ENCODE measurements around the gene COA1.

Gene COA1

DNA sequence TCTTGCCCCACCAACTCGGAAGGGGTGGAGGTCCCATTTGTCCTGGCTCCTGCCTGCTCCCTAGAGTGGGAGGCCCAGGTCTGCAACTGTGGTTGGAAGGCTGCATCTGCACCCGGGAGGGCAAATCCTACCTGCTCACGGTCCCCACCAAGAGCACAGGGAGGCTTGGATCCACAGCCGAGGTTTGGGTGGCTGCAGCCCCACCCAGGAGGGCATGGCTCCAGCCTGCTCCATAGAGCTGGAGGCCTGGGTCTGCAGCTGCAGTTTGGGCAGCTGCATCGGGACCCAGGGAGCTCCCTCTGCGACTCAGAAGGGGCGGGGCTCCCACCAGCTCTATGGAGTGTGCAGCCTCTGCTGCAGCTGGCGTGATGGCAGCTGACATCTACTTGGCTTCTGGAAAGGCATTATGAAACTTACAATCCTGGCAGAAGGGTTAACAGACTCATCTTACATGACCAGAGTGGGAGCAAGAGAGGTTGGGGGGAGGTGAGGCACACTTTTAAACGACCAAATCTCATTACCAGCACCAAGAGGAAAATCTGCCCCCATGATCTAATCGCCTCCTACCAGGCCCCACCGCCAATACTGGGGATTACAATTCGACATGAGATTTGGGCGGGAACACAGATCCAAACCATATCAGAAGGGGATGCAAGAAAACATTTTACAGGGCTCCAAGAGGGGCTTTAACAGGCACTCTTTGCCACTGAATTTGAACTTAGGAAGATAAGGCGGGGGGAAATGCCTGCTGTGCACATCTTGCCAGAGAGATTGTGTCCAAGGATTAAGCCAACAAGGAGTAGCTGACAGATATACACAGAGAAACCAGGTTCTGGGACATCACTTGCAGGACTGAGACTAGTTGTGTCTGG lies 20.9 kb upstream of the COA1 start:
- TF ChIP-seq CTCF (IDR thresholded peaks at IDR 0.05; ENCODE audit: low read length, missing control alignments), result no peak
- H3K4me3 ChIP-seq (replicated peaks; ENCODE audit: low read depth, low read length), result no peak overlapping the region
- DNase-seq (ENCODE audit: low read depth), result peak; percentile 52

GRCh38 chr7:43749383-43749940 lies 20.1 kb upstream of the COA1 start:
- no peak for TF ChIP-seq CTCF (IDR thresholded peaks at IDR 0.05; ENCODE audit: low read length, missing control alignments)
- no peak for DNase-seq (ENCODE audit: low read depth)
- H3K4me3 ChIP-seq (replicated peaks; ENCODE audit: low read depth, low read length), result no peak overlapping the region

GRCh38 chr7:43747328-43748105 lies 18.2 kb upstream of the COA1 start:
- H3K4me3 ChIP-seq (replicated peaks; ENCODE audit: low read depth, low read length), result no peak overlapping the region
- no peak for TF ChIP-seq CTCF (IDR thresholded peaks at IDR 0.05; ENCODE audit: low read length, missing control alignments)
- DNase-seq (ENCODE audit: low read depth), result no peak

- H3K4me3 ChIP-seq (replicated peaks; ENCODE audit: low read depth, low read length), result no peak overlapping the region
- DNase-seq (ENCODE audit: low read depth), result no peak
- TF ChIP-seq CTCF (IDR thresholded peaks at IDR 0.05; ENCODE audit: low read length, missing control alignments), result no peak
Measured at GRCh38 chr7:43742692-43743091, 13.4 kb upstream of the COA1 start.

GRCh38 chr7:43737467-43738127 lies 8.3 kb upstream of the COA1 start:
- no peak for DNase-seq (ENCODE audit: low read depth)
- no peak overlapping the region for H3K4me3 ChIP-seq (replicated peaks; ENCODE audit: low read depth, low read length)
- TF ChIP-seq CTCF (IDR thresholded peaks at IDR 0.05; ENCODE audit: low read length, missing control alignments), result no peak

- TF ChIP-seq CTCF (IDR thresholded peaks at IDR 0.05; ENCODE audit: low read length, missing control alignments), result no peak
- no peak overlapping the region for H3K4me3 ChIP-seq (replicated peaks; ENCODE audit: low read depth, low read length)
- peak; percentile 63 for DNase-seq (ENCODE audit: low read depth)
Measured at GRCh38 chr7:43735802-43736603, 6.7 kb upstream of the COA1 start.

Measured in fibroblast of pulmonary artery (primary cell).